AG04449 (cell line): ENCODE measurements around the gene KIAA0232.

Source experiments
- CTCF ChIA-PET: fragments of 350-600 bp; formaldehyde crosslinking; extraction: SDS; loops from one replicate; lab custom pipeline; 2021; ENCODE audit warnings: antibody characterized with exemption; lab: Yijun Ruan, JAX
- POLR2A ChIA-PET: fragments of 400-600, 350-600 bp; formaldehyde crosslinking; extraction: SDS; loops from one replicate; lab custom pipeline; 2020; ENCODE audit warnings: antibody characterized with exemption, inconsistent platforms; lab: Yijun Ruan, JAX
- DNase-seq: peaks from one replicate; pipeline ENCODE4 v3.0.0-alpha.2; 2010; ENCODE audit warnings: low read depth, low spot score
- H3K4me3 ChIP-seq: 2 replicates; pipeline ENCODE4 v1.5.1; 2011; ENCODE audit warnings: low read depth, mild to moderate bottlenecking, control low read depth, low read length
- CTCF ChIP-seq: IDR thresholded peaks from one replicate; pipeline ENCODE4 v1.5.1; 2011; ENCODE audit warnings: mild to moderate bottlenecking, moderate library complexity, low read length, control low read depth, inconsistent platforms; ENCODE audit not compliant: insufficient read depth; ENCODE audit errors: missing control alignments

The KIAA0232 gene

GRCh38 chr4:6804082-6804752 lies 21.7 kb downstream of the KIAA0232 start:
- no peak for TF ChIP-seq CTCF
- ChIA-PET POLR2A (no interaction called here), CTCF (interaction anchor here (1.0 kb wide), 1 partner anchor 69 kb away, joined by 4 read pairs; no protein-coding TSS in a partner anchor)

GRCh38 chr4:6806924-6807626 lies 24.5 kb downstream of the KIAA0232 start:
- no peak overlapping the region for H3K4me3 ChIP-seq
- DNase-seq: no peak
- no peak for TF ChIP-seq CTCF
- CTCF ChIA-PET: interaction anchor here (0.7 to 2.5 kb wide), 5 partner anchors 9 to 67 kb away, joined by 3 to 7 read pairs (median 5); no protein-coding TSS in a partner anchor
- POLR2A ChIA-PET: no interaction called here

More at GRCh38 chr4:6804082-6804752, 21.7 kb downstream of the KIAA0232 start:
- DNase-seq: no peak
- H3K4me3 ChIP-seq: no peak overlapping the region

- H3K4me3 ChIP-seq: no peak overlapping the region
- DNase-seq: no peak
- ChIA-PET CTCF (no interaction called here), POLR2A (no interaction called here)
- TF ChIP-seq CTCF: no peak
These were observed 25.7 kb downstream of the KIAA0232 start for GRCh38 chr4:6808259-6808658.

- TF ChIP-seq CTCF: no peak
- DNase-seq: no peak
- H3K4me3 ChIP-seq: no peak overlapping the region
- CTCF ChIA-PET: interaction anchor here (3.5 kb wide), 1 partner anchor 62 kb away, joined by 11 read pairs; no protein-coding TSS in a partner anchor
- POLR2A ChIA-PET: no interaction called here
These were observed 28.6 kb downstream of the KIAA0232 start for GRCh38 chr4:6811165-6811564.

- ChIA-PET CTCF (interaction anchor here (3.5 kb wide), 1 partner anchor 61 kb away, joined by 11 read pairs; no protein-coding TSS in a partner anchor), POLR2A (no interaction called here)
- no peak for DNase-seq
- no peak for TF ChIP-seq CTCF
- no peak overlapping the region for H3K4me3 ChIP-seq
These were observed 30.2 kb downstream of the KIAA0232 start for GRCh38 chr4:6812766-6813165.

- POLR2A ChIA-PET: no interaction called here
- no peak for TF ChIP-seq CTCF
- CTCF ChIA-PET: no interaction called here
- H3K4me3 ChIP-seq: no peak overlapping the region
- no peak for DNase-seq
These were observed 31.2 kb downstream of the KIAA0232 start for GRCh38 chr4:6813725-6814124.
